Activated B cell treated with CpG ODN at 0.5 μM for 24 hours (primary cell): Measurements from ENCODE around the gene REEP2. TPM values are rescaled to one million over a fixed set of nuclear protein-coding genes. Genes with fewer than 3 reads are reported as not detected.

ENCODE experiments used
- ATAC-seq: fragments of 200-7000 bp; cut with Tn5 transposase; one replicate; pipeline ENCODE4 v1.10.0; 2021; ENCODE audit warnings: low read depth, mild to moderate bottlenecking, moderate library complexity
- CTCF ChIA-PET: fragments of 350-600 bp; sonication (Branson Sonifier 250); formaldehyde crosslinking; loops from one replicate; lab custom pipeline; 2021; ENCODE audit warnings: antibody characterized with exemption; lab: Charles Lee
- POLR2A ChIA-PET: fragments of 350-600 bp; sonication (Branson Sonifier 250); formaldehyde crosslinking; loops from one replicate; lab custom pipeline; 2021; ENCODE audit warnings: antibody characterized with exemption; lab: Charles Lee
- DNase-seq: peaks from one replicate; pipeline ENCODE4 v3.0.0; 2022
- H3K27ac Mint-ChIP-seq: one replicate; pipeline ENCODE4 v1.8.0; 2020; ENCODE audit warnings: mixed read lengths
- H3K27me3 Mint-ChIP-seq: one replicate; pipeline ENCODE4 v1.8.0; 2021; ENCODE audit warnings: mixed read lengths
- H3K36me3 Mint-ChIP-seq: one replicate; pipeline ENCODE4 v1.8.0; 2021; ENCODE audit warnings: low read depth, mixed read lengths
- H3K4me1 Mint-ChIP-seq: one replicate; pipeline ENCODE4 v1.8.0; 2021; ENCODE audit warnings: mixed read lengths
- H3K4me3 Mint-ChIP-seq: one replicate; pipeline ENCODE4 v1.8.0; 2020; ENCODE audit warnings: mild to moderate bottlenecking, mixed read lengths
- H3K9me3 Mint-ChIP-seq: one replicate; pipeline ENCODE4 v1.8.0; 2020; ENCODE audit warnings: mixed read lengths
- CTCF ChIP-seq: fragments of 200-600 bp; IDR thresholded peaks from one replicate; pipeline ENCODE4 v1.8.0; 2022; ENCODE audit warnings: antibody characterized with exemption, mild to moderate bottlenecking
- intact Hi-C: fragments of 100-400 bp; cut with micrococcal nuclease; formaldehyde crosslinking; loops from one replicate; pipeline ENCODE4 v1.15.1; 2024
- total RNA-seq: library from RNA; stranded (reverse); gene quantifications from 2 replicates; pipeline ENCODE4 v1.2.3, GENCODE V29; 2022

REEP2 gene
- total RNA-seq, 1 donor from 2014 or later = not detected

- no peak overlapping the region for H3K27ac Mint-ChIP-seq
- H3K36me3 Mint-ChIP-seq = no peaks in the 10 kb centered on the region
Observed at GRCh38 chr5:138476918-138477317, 38.1 kb downstream of the REEP2 start.

GRCh38 chr5:138482638-138483037, 43.8 kb downstream of the REEP2 start:
- Mint-ChIP-seq H3K27ac (no peak overlapping the region), H3K36me3 (no peaks in the 10 kb centered on the region), H3K4me1 (no peaks in the 10 kb centered on the region), H3K4me3 (no peak overlapping the region), H3K27me3 (peaks cover 8% of the 10 kb centered on the region), H3K9me3 (no peaks in the 10 kb centered on the region)
- ATAC-seq (no peak), DNase-seq (no peak)
- CTCF ChIA-PET = no interaction called here
- TF ChIP-seq CTCF = no peak
- intact Hi-C loops = no loop called here
- POLR2A ChIA-PET = no interaction called here

More at GRCh38 chr5:138476918-138477317, 38.1 kb downstream of the REEP2 start:
- Mint-ChIP-seq H3K27me3 (peaks cover 16% of the 10 kb centered on the region), H3K4me1 (no peaks in the 10 kb centered on the region), H3K9me3 (no peaks in the 10 kb centered on the region), H3K4me3 (no peak overlapping the region)
- TF ChIP-seq CTCF = no peak
- intact Hi-C loops = no loop called here
- DNase-seq = no peak
- ATAC-seq = no peak
- POLR2A ChIA-PET = no interaction called here
- CTCF ChIA-PET = no interaction called here

GRCh38 chr5:138488481-138488945, 49.7 kb downstream of the REEP2 start:
- no peak overlapping the region for H3K27ac Mint-ChIP-seq
- TF ChIP-seq CTCF = no peak
- H3K4me1 Mint-ChIP-seq = peaks cover 4% of the 10 kb centered on the region
- H3K9me3 Mint-ChIP-seq = no peaks in the 10 kb centered on the region
- no peak for ATAC-seq
- ChIA-PET CTCF (no interaction called here), POLR2A (no interaction called here)
- DNase-seq = no peak
- H3K4me3 Mint-ChIP-seq = no peak overlapping the region
- no peaks in the 10 kb centered on the region for H3K36me3 Mint-ChIP-seq
- peaks cover 22% of the 10 kb centered on the region for H3K27me3 Mint-ChIP-seq
- intact Hi-C loops = no loop called here

GRCh38 chr5:138489683-138490061, 50.8 kb downstream of the REEP2 start:
- no peaks in the 10 kb centered on the region for H3K9me3 Mint-ChIP-seq
- no peak overlapping the region for H3K27ac Mint-ChIP-seq
- CTCF ChIA-PET = interaction anchor here (0.7 kb wide), 1 partner anchor 10 kb away, joined by 3 read pairs; no protein-coding TSS in a partner anchor
- POLR2A ChIA-PET = interaction anchor here (1.4 kb wide), 1 partner anchor 25 kb away, joined by 3 read pairs; the partner anchor contains the start of gene EGR1
- H3K27me3 Mint-ChIP-seq = peaks cover 20% of the 10 kb centered on the region
- no peak for DNase-seq
- no peak overlapping the region for H3K4me3 Mint-ChIP-seq
- intact Hi-C loops = no loop called here
- H3K36me3 Mint-ChIP-seq = no peaks in the 10 kb centered on the region
- no peak for ATAC-seq
- H3K4me1 Mint-ChIP-seq = peaks cover 4% of the 10 kb centered on the region
- no peak for TF ChIP-seq CTCF

- peaks cover 4% of the 10 kb centered on the region for H3K4me1 Mint-ChIP-seq
- no peaks in the 10 kb centered on the region for H3K9me3 Mint-ChIP-seq
- ATAC-seq (no peak), DNase-seq (no peak)
- H3K27ac Mint-ChIP-seq = no peak overlapping the region
- TF ChIP-seq CTCF = no peak
- H3K27me3 Mint-ChIP-seq = peaks cover 24% of the 10 kb centered on the region
- no peaks in the 10 kb centered on the region for H3K36me3 Mint-ChIP-seq
- CTCF ChIA-PET = no interaction called here
- intact Hi-C loops = no loop called here
- POLR2A ChIA-PET = no interaction called here
- H3K4me3 Mint-ChIP-seq = peak overlapping the region; percentile 2
Observed at GRCh38 chr5:138490648-138491283, 51.9 kb downstream of the REEP2 start.
